ENCODE data around the gene CTSD. TPM values are rescaled to one million over a fixed set of nuclear protein-coding genes. Genes with fewer than 3 reads are reported as not detected.
A peak's percentile ranks its signal among the peaks of the same experiment; 100 is the strongest.

The CTSD gene
- total RNA-seq, 1 donor: 519 TPM

GRCh38 chr11:1759851-1760220, 3.9 kb downstream of the CTSD start:
- Histone ChIP-seq H3K4me1 (ENCODE audit: insufficient read depth, low read length) (peaks cover 41% of the 10 kb centered on the region), H4K20me1 (ENCODE audit: insufficient read depth, low read length) (peaks cover 38% of the 10 kb centered on the region), H3K4me3 (ENCODE audit: insufficient read depth, low read length) (no peak overlapping the region), H3K27ac (ENCODE audit: low read depth, low read length) (peak overlapping the region; percentile 92), H3K4me2 (ENCODE audit: insufficient read depth, low read length) (peak overlapping the region; percentile 53), H3K27me3 (ENCODE audit: insufficient read depth, low read length) (no peaks in the 10 kb centered on the region), H3K9me3 (ENCODE audit: low read depth, low read length) (no peaks in the 10 kb centered on the region), H3K79me2 (ENCODE audit: insufficient read depth, low read length) (peaks cover 64% of the 10 kb centered on the region), H3K36me3 (ENCODE audit: insufficient read depth, low read length) (peaks cover 46% of the 10 kb centered on the region), H2AFZ (ENCODE audit: low read length) (no peak overlapping the region)
- TF ChIP-seq CTCF (IDR thresholded peaks at IDR 0.05; ENCODE audit: extremely low read depth, low read depth, low read length): no peak
- DNase-seq (ENCODE audit: insufficient read length, low spot score, missing footprints): peak; percentile 74

- no peak for TF ChIP-seq CTCF (IDR thresholded peaks at IDR 0.05; ENCODE audit: extremely low read depth, low read depth, low read length)
- no peaks in the 10 kb centered on the region for H3K27me3 ChIP-seq (ENCODE audit: insufficient read depth, low read length)
- no peak overlapping the region for H3K4me2 ChIP-seq (ENCODE audit: insufficient read depth, low read length)
- H3K9me3 ChIP-seq (ENCODE audit: low read depth, low read length): no peaks in the 10 kb centered on the region
- no peak overlapping the region for H2AFZ ChIP-seq (ENCODE audit: low read length)
- peaks cover 38% of the 10 kb centered on the region for H4K20me1 ChIP-seq (ENCODE audit: insufficient read depth, low read length)
- peak overlapping the region; percentile 92 for H3K27ac ChIP-seq (ENCODE audit: low read depth, low read length)
- peaks cover 39% of the 10 kb centered on the region for H3K4me1 ChIP-seq (ENCODE audit: insufficient read depth, low read length)
- H3K79me2 ChIP-seq (ENCODE audit: insufficient read depth, low read length): peaks cover 64% of the 10 kb centered on the region
- DNase-seq (ENCODE audit: insufficient read length, low spot score, missing footprints): peak; percentile 82
- no peak overlapping the region for H3K4me3 ChIP-seq (ENCODE audit: insufficient read depth, low read length)
- peaks cover 48% of the 10 kb centered on the region for H3K36me3 ChIP-seq (ENCODE audit: insufficient read depth, low read length)
Measured at GRCh38 chr11:1759151-1759850, 4.4 kb downstream of the CTSD start.

GRCh38 chr11:1758611-1759150, 5.0 kb downstream of the CTSD start:
- Histone ChIP-seq H3K9me3 (ENCODE audit: low read depth, low read length) (no peaks in the 10 kb centered on the region), H2AFZ (ENCODE audit: low read length) (no peak overlapping the region), H4K20me1 (ENCODE audit: insufficient read depth, low read length) (peaks cover 38% of the 10 kb centered on the region), H3K79me2 (ENCODE audit: insufficient read depth, low read length) (peaks cover 63% of the 10 kb centered on the region), H3K4me2 (ENCODE audit: insufficient read depth, low read length) (no peak overlapping the region), H3K27ac (ENCODE audit: low read depth, low read length) (peak overlapping the region; percentile 92), H3K27me3 (ENCODE audit: insufficient read depth, low read length) (no peaks in the 10 kb centered on the region), H3K4me3 (ENCODE audit: insufficient read depth, low read length) (no peak overlapping the region), H3K4me1 (ENCODE audit: insufficient read depth, low read length) (peaks cover 36% of the 10 kb centered on the region), H3K36me3 (ENCODE audit: insufficient read depth, low read length) (peaks cover 48% of the 10 kb centered on the region)
- TF ChIP-seq CTCF (IDR thresholded peaks at IDR 0.05; ENCODE audit: extremely low read depth, low read depth, low read length): no peak
- peak; percentile 78 for DNase-seq (ENCODE audit: insufficient read length, low spot score, missing footprints)

GRCh38 chr11:1757861-1758610, 5.7 kb downstream of the CTSD start:
- H3K4me1 ChIP-seq (ENCODE audit: insufficient read depth, low read length): peaks cover 33% of the 10 kb centered on the region
- peaks cover 38% of the 10 kb centered on the region for H4K20me1 ChIP-seq (ENCODE audit: insufficient read depth, low read length)

More at GRCh38 chr11:1757861-1758610, 5.7 kb downstream of the CTSD start:
- H3K9me3 ChIP-seq (ENCODE audit: low read depth, low read length): no peaks in the 10 kb centered on the region
- H3K36me3 ChIP-seq (ENCODE audit: insufficient read depth, low read length): peaks cover 49% of the 10 kb centered on the region
- H3K79me2 ChIP-seq (ENCODE audit: insufficient read depth, low read length): peaks cover 57% of the 10 kb centered on the region
- no peak overlapping the region for H2AFZ ChIP-seq (ENCODE audit: low read length)
- H3K4me3 ChIP-seq (ENCODE audit: insufficient read depth, low read length): no peak overlapping the region
- DNase-seq (ENCODE audit: insufficient read length, low spot score, missing footprints): peak; percentile 76
- no peak for TF ChIP-seq CTCF (IDR thresholded peaks at IDR 0.05; ENCODE audit: extremely low read depth, low read depth, low read length)
- H3K27me3 ChIP-seq (ENCODE audit: insufficient read depth, low read length): no peaks in the 10 kb centered on the region
- H3K27ac ChIP-seq (ENCODE audit: low read depth, low read length): no peak overlapping the region
- H3K4me2 ChIP-seq (ENCODE audit: insufficient read depth, low read length): no peak overlapping the region
